ENCODE data around the gene SPATA3.

DNA sequence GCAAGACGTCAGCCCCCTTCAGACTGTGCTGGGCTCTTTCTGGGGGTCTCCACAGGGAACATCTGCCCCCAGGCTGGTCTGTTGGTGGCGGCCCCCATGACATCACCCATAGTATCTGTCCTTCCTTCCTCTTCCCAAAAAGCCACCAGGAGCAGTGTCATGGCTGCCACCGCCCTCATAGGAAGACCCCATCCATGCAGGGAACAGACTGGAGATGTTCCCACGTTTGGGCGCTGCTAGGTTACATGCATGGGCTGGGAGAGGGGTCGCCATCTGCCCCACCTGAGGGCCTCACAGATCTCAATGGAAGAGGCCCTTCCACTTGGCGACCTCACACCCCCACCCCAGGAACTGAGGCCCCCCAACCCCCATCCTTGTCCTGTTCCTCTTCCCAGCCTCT, 5.1 kb downstream of the SPATA3 start:
- TF ChIP-seq EZH2 (IDR thresholded peaks at IDR 0.05; ENCODE audit: borderline replicate concordance, low read length) (no peak), CTCF (IDR thresholded peaks at IDR 0.05; ENCODE audit: low read length) (no peak)

Measured in OCI-LY1 (cell line).